H1 (cell line): ENCODE results near the gene PRAMEF12. TPM values are rescaled to one million over a fixed set of nuclear protein-coding genes. Genes with fewer than 3 reads are reported as not detected.

Experiments used
- CTCF ChIA-PET: fragments of 300-600 bp; sonication (Branson Sonifier 250); formaldehyde crosslinking; loops from one replicate; lab custom pipeline; 2021; ENCODE audit not compliant: partially characterized antibody; lab: Charles Lee
- POLR2A ChIA-PET: fragments of 300-600 bp; sonication (Branson Sonifier 250); formaldehyde crosslinking; loops from one replicate; lab custom pipeline; 2021; ENCODE audit warnings: inconsistent platforms; ENCODE audit not compliant: partially characterized antibody; lab: Charles Lee
- DNase-seq, 2 experiments: peaks; one replicate each; pipeline versions ENCODE4 v3.0.0 to v3.0.0-alpha.2; 2010 to 2022; ENCODE audit warnings: low spot score in 2 of 2, low read depth in 1 of 2, mixed read lengths in 1 of 2
- FAIRE-seq: peaks from 2 replicates; lab custom pipeline; 2011; peaks lifted over from hg19 to GRCh38; lab: Jason Lieb, UNC
- H2AFZ ChIP-seq: 2 replicates; pipeline ENCODE4 v1.8.1; 2012; ENCODE audit warnings: low read length, inconsistent platforms
- H2AK5ac ChIP-seq: 2 replicates; pipeline ENCODE4 v1.6.1; 2013; ENCODE audit warnings: low read depth, low read length
- H2BK120ac ChIP-seq: replicated peaks from 2 replicates; pipeline ENCODE3; 2013; ENCODE audit warnings: low read depth, low read length, inconsistent platforms
- H2BK12ac ChIP-seq: 2 replicates; pipeline ENCODE4 v1.6.1; 2013; ENCODE audit warnings: low read depth, low read length
- H2BK15ac ChIP-seq: 2 replicates; pipeline ENCODE4 v1.6.1; 2013; ENCODE audit warnings: low read length
- H2BK20ac ChIP-seq: 2 replicates; pipeline ENCODE4 v1.6.1; 2013; ENCODE audit warnings: low read length
- H2BK5ac ChIP-seq: 2 replicates; pipeline ENCODE4 v1.6.1; 2013; ENCODE audit warnings: low read depth, low read length
- H3K14ac ChIP-seq: 2 replicates; pipeline ENCODE4 v1.6.1; 2013; ENCODE audit warnings: inconsistent platforms; ENCODE audit not compliant: insufficient read length
- H3K18ac ChIP-seq: 2 replicates; pipeline ENCODE4 v1.6.1; 2013; ENCODE audit warnings: low read length; ENCODE audit errors: extremely low read depth
- H3K23ac ChIP-seq: 2 replicates; pipeline ENCODE4 v1.6.1; 2013; ENCODE audit warnings: inconsistent platforms; ENCODE audit not compliant: insufficient read length
- H3K23me2 ChIP-seq: 2 replicates; pipeline ENCODE4 v1.6.1; 2013; ENCODE audit warnings: low read depth, low read length
- H3K27ac ChIP-seq: 2 replicates; pipeline ENCODE4 v1.6.1; 2011; ENCODE audit warnings: low read depth, low read length, inconsistent platforms
- H3K27me3 ChIP-seq, 4 experiments: replicated peaks in 1 of 4; 1 replicate in 1 of 4; 2 replicates in 3 of 4; pipeline versions ENCODE4 v1.6.1 to v1.8.1; 2011 to 2013; ENCODE audit warnings: low read length in 3 of 4, mild to moderate bottlenecking in 3 of 4, inconsistent platforms in 2 of 4, mixed read lengths in 2 of 4, moderate library complexity in 1 of 4; ENCODE audit not compliant: control insufficient read depth in 3 of 4, insufficient read depth in 3 of 4; ENCODE audit errors: extremely low read depth in 1 of 4
- H3K36me3 ChIP-seq, 4 experiments: 2 replicates each; pipeline versions ENCODE4 v1.6.1 to v1.8.1; 2011 to 2013; ENCODE audit warnings: mild to moderate bottlenecking in 4 of 4, low read length in 3 of 4, moderate library complexity in 2 of 4, control low read depth in 1 of 4, inconsistent platforms in 1 of 4; ENCODE audit not compliant: insufficient read depth in 4 of 4, control insufficient read depth in 2 of 4
- H3K4ac ChIP-seq: replicated peaks from 2 replicates; pipeline ENCODE3; 2013; ENCODE audit warnings: low read length, low read depth, mixed read lengths, inconsistent platforms; ENCODE audit not compliant: insufficient read length
- H3K4me1 ChIP-seq, 4 experiments: replicated peaks in 1 of 4; 1 replicate in 1 of 4; 2 replicates in 3 of 4; pipeline versions ENCODE4 v1.6.1 to v1.8.1; 2011 to 2013; ENCODE audit warnings: low read length in 3 of 4, inconsistent platforms in 2 of 4, mixed read lengths in 1 of 4; ENCODE audit not compliant: insufficient read depth in 4 of 4, control insufficient read depth in 3 of 4
- H3K4me2 ChIP-seq, 2 experiments: 2 replicates each; pipeline versions ENCODE4 v1.6.1 to v1.8.1; 2011 to 2013; ENCODE audit warnings: low read depth in 2 of 2, low read length in 2 of 2, control low read depth in 1 of 2, inconsistent platforms in 1 of 2, mild to moderate bottlenecking in 1 of 2; ENCODE audit not compliant: insufficient read depth in 1 of 2
- H3K4me3 ChIP-seq, 4 experiments: fragments of 200-600, 300-600 bp in 1 of 4; sonication (generic), shearing (Covaris generic), sonication (Bioruptor Twin) in 1 of 4; 2 replicates each; pipeline versions ENCODE4 v1.5.1 to v1.8.1; 2011 to 2016; ENCODE audit warnings: low read length in 4 of 4, low read depth in 3 of 4, control low read depth in 2 of 4, inconsistent platforms in 2 of 4, mild to moderate bottlenecking in 2 of 4, mixed read lengths in 1 of 4, moderate library complexity in 1 of 4; ENCODE audit not compliant: insufficient read depth in 2 of 4; ENCODE audit errors: extremely low read depth in 1 of 4
- H3K56ac ChIP-seq: replicated peaks from 2 replicates; pipeline ENCODE3; 2013; ENCODE audit warnings: low read depth, mild to moderate bottlenecking, mixed read lengths, low read length, inconsistent platforms; ENCODE audit not compliant: insufficient read length
- H3K79me1 ChIP-seq: 2 replicates; pipeline ENCODE4 v1.6.1; 2013; ENCODE audit warnings: low read depth, low read length, control low read depth
- H3K79me2 ChIP-seq, 2 experiments: 2 replicates each; pipeline versions ENCODE4 v1.6.1 to v1.8.1; 2012 to 2013; ENCODE audit warnings: low read length in 2 of 2, mild to moderate bottlenecking in 2 of 2, inconsistent platforms in 1 of 2; ENCODE audit not compliant: insufficient read depth in 2 of 2, control insufficient read depth in 1 of 2
- H3K9ac ChIP-seq, 4 experiments: replicated peaks in 1 of 4; 1 replicate in 1 of 4; 2 replicates in 3 of 4; pipeline versions ENCODE4 v1.6.1 to v1.8.1; 2011 to 2013; ENCODE audit warnings: low read depth in 3 of 4, low read length in 3 of 4, control low read depth in 2 of 4, mild to moderate bottlenecking in 2 of 4, moderate library complexity in 2 of 4, inconsistent platforms in 1 of 4; ENCODE audit errors: extremely low read depth in 1 of 4
- H3K9me3 ChIP-seq, 2 experiments: 2 replicates each; pipeline versions ENCODE4 v1.6.1 to v1.8.1; 2012 to 2013; ENCODE audit warnings: mild to moderate bottlenecking in 2 of 2, moderate library complexity in 2 of 2, control low read depth in 1 of 2, inconsistent platforms in 1 of 2, low read depth in 1 of 2, low read length in 1 of 2, mixed read lengths in 1 of 2; ENCODE audit not compliant: insufficient read depth in 2 of 2
- H4K20me1 ChIP-seq, 2 experiments: replicated peaks in 1 of 2; 2 replicates each; pipeline versions ENCODE3 to v1.8.1; 2011 to 2013; ENCODE audit warnings: inconsistent platforms in 2 of 2, low read length in 2 of 2, mild to moderate bottlenecking in 1 of 2; ENCODE audit not compliant: insufficient read depth in 2 of 2, control insufficient read depth in 1 of 2
- H4K5ac ChIP-seq: 2 replicates; pipeline ENCODE4 v1.6.1; 2013; ENCODE audit warnings: low read length, low read depth, mixed read lengths, inconsistent platforms; ENCODE audit not compliant: insufficient read length
- H4K8ac ChIP-seq: 2 replicates; pipeline ENCODE4 v1.8.0; 2013; ENCODE audit warnings: mild to moderate bottlenecking, moderate library complexity, low read length, inconsistent platforms; ENCODE audit not compliant: insufficient read depth; ENCODE audit errors: extremely low read depth
- H4K91ac ChIP-seq: replicated peaks from 2 replicates; pipeline ENCODE3; 2013; ENCODE audit warnings: low read length, mixed read lengths, inconsistent platforms; ENCODE audit not compliant: insufficient read length
- GTF2F1 ChIP-seq: IDR thresholded peaks from 2 replicates; pipeline ENCODE4 v1.6.1; 2012; ENCODE audit warnings: low read depth, low read length, improper control_type of control experiment, borderline replicate concordance
- SP1 ChIP-seq: IDR thresholded peaks from 2 replicates; pipeline ENCODE4 v1.6.1; 2011; ENCODE audit warnings: low read depth, low read length
- WGBS, 2 experiments: shearing (Covaris generic) in 1 of 2; methylation state at CpG; one replicate each; pipeline versions ENCODE4 v1.1.6 to v1.1.7; 2013 to 2015; ENCODE audit warnings: low lambda C conversion rate in 2 of 2, mixed read lengths in 2 of 2, inconsistent platforms in 1 of 2, low coverage in 1 of 2, missing lambda C conversion rate in 1 of 2; ENCODE audit not compliant: insufficient replicate concordance in 2 of 2, insufficient coverage in 1 of 2, insufficient read length in 1 of 2; ENCODE audit errors: extremely low coverage in 1 of 2, missing lambda C conversion rate in 1 of 2; 5-methylcytosine and 5-hydroxymethylcytosine counted together
- polyA plus RNA-seq, 7 experiments: library from polyadenylated mRNA; depleted of rRNA in 3 of 7; stranded (reverse) in 5 of 7; unstranded in 2 of 7; fragments of >200 nt in 5 of 7; fragments of 200-250 nt in 2 of 7; gene quantifications; 1 replicate in 5 of 7; 2 replicates in 1 of 7; 4 replicates in 1 of 7; pipeline versions ENCODE4 v1.2.1 to v1.2.3, GENCODE V29; 2011 to 2013; ENCODE audit warnings: missing spikeins in 2 of 7, mixed read lengths in 2 of 7
- total RNA-seq: library from RNA; stranded (reverse); fragmentation: NEBNext Ultra II Directional; extraction: Animal tissue kit (Norgen Biotek cat#: 25700); gene quantifications from 2 replicates; pipeline ENCODE4 v1.2.1, GENCODE V29; 2021

Gene PRAMEF12
- total and polyA plus RNA-seq, 2 of the 8 experiments (the other 6 are each of a cell fraction or from before 2014, with no cell fraction given) = not detected

DNA sequence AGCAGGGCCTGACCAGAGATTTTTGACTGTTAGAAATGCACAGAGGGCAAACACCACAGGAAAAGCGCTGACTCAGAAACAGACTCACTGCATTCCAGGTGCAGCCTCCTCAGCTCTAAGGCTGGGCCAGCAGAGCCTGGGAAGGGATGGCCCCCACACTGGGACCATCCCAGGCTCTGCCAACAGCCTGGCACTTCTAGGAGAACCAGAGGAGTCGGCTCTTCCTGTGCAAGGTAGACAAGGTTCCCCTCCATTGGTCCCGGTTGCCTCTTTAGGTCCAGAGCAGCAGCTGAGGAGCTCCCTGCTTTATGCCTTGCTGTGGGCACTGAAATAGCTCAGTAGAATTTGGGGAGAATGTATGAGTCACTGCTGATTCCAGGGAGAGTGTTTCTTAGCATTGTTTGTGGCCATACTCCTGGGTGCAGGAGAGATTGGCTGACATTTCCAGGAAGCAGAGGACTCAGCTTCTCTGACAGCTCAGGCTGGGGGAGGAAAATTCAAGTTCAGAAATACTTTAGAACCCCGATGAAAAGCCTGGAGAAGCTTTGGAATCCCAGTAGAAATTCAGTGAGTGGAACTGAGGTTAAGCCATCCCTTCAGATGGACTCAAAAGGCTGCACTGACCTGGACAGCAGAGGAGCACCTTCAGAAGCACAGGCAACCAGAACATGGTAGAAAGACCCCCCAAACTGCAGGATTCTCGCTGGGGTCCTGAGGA is 37.3 kb downstream of the PRAMEF12 start:
- WGBS, 2 experiments = 65% methylated on average over 5 of the region's 5 CpGs; no CpG with 5 or more reads in 1 of the 2 experiments
- H3K23ac ChIP-seq = no peak overlapping the region
- no peaks in the 10 kb centered on the region for H3K79me1 ChIP-seq
- ChIA-PET CTCF (no interaction called here), POLR2A (no interaction called here)
- no peak overlapping the region for H3K4me3 ChIP-seq
- no peak overlapping the region for H3K4ac ChIP-seq
- H4K91ac ChIP-seq = no peak overlapping the region
- H3K18ac ChIP-seq = no peak overlapping the region
- no peak overlapping the region for H4K5ac ChIP-seq
- H2AFZ ChIP-seq = no peak overlapping the region
- no peak for TF ChIP-seq GTF2F1
- no peak for TF ChIP-seq SP1
- TF ChIP-seq, all 59 proteins: peak for 0
- Histone ChIP-seq H2BK120ac (no peak overlapping the region), H3K9ac (no peak overlapping the region), H3K27ac (no peak overlapping the region), H3K4me2 (no peak overlapping the region), H2BK12ac (no peak overlapping the region), H4K20me1 (no peaks in the 10 kb centered on the region), H4K8ac (no peak overlapping the region), H3K9me3 (peaks cover 27 to 61% of the 10 kb centered on the region in 2 experiments), H3K36me3 (no peaks in the 10 kb centered on the region), H3K23me2 (no peaks in the 10 kb centered on the region), H3K14ac (no peak overlapping the region), H2AK5ac (no peak overlapping the region), H2BK20ac (no peak overlapping the region), H3K79me2 (no peaks in the 10 kb centered on the region), H3K4me1 (no peaks in the 10 kb centered on the region), H3K56ac (no peak overlapping the region), H2BK15ac (no peak overlapping the region), H3K27me3 (no peaks in the 10 kb centered on the region), H2BK5ac (no peak overlapping the region)
- no peak for FAIRE-seq
- DNase-seq = no peak
